ENCODE data around the gene PPP1CC. TPM values are rescaled to one million over a fixed set of nuclear protein-coding genes. Genes with fewer than 3 reads are reported as not detected.

PPP1CC gene
- total RNA-seq, 1 donor from 2014 or later, result 156 TPM

- TF ChIP-seq, protein P1, sequence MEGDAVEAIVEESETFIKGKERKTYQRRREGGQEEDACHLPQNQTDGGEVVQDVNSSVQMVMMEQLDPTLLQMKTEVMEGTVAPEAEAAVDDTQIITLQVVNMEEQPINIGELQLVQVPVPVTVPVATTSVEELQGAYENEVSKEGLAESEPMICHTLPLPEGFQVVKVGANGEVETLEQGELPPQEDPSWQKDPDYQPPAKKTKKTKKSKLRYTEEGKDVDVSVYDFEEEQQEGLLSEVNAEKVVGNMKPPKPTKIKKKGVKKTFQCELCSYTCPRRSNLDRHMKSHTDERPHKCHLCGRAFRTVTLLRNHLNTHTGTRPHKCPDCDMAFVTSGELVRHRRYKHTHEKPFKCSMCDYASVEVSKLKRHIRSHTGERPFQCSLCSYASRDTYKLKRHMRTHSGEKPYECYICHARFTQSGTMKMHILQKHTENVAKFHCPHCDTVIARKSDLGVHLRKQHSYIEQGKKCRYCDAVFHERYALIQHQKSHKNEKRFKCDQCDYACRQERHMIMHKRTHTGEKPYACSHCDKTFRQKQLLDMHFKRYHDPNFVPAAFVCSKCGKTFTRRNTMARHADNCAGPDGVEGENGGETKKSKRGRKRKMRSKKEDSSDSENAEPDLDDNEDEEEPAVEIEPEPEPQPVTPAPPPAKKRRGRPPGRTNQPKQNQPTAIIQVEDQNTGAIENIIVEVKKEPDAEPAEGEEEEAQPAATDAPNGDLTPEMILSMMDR (IDR thresholded peaks at IDR 0.05; ENCODE audit: borderline replicate concordance), result no peak
- intact Hi-C loops (cut with micrococcal nuclease), result no loop called here
- H3K27ac ChIP-seq (replicated peaks), result peak overlapping the region; percentile 62
- H3K9me3 ChIP-seq (replicated peaks), result no peaks in the 10 kb centered on the region
- no peak overlapping the region for H3K4me3 ChIP-seq
- DNase-seq, result peak; percentile 35
- H3K36me3 ChIP-seq, result no peaks in the 10 kb centered on the region
- H3K4me1 ChIP-seq, result peaks cover 10% of the 10 kb centered on the region
- H3K27me3 ChIP-seq (ENCODE audit: low read depth), result no peaks in the 10 kb centered on the region
These were observed 11.6 kb upstream of the PPP1CC start for GRCh38 chr12:110754101-110754793.

GRCh38 chr12:110750784-110751461, 8.2 kb upstream of the PPP1CC start:
- H3K4me1 ChIP-seq, result peaks cover 10% of the 10 kb centered on the region
- no peaks in the 10 kb centered on the region for H3K36me3 ChIP-seq
- H3K27me3 ChIP-seq (ENCODE audit: low read depth), result no peaks in the 10 kb centered on the region
- DNase-seq, result no peak
- TF ChIP-seq, protein P1 (IDR thresholded peaks at IDR 0.05; ENCODE audit: borderline replicate concordance), result no peak
- H3K9me3 ChIP-seq (replicated peaks), result no peaks in the 10 kb centered on the region
- H3K27ac ChIP-seq (replicated peaks), result peak overlapping the region; percentile 16
- no peak overlapping the region for H3K4me3 ChIP-seq
- intact Hi-C loops (cut with micrococcal nuclease), result no loop called here

DNA sequence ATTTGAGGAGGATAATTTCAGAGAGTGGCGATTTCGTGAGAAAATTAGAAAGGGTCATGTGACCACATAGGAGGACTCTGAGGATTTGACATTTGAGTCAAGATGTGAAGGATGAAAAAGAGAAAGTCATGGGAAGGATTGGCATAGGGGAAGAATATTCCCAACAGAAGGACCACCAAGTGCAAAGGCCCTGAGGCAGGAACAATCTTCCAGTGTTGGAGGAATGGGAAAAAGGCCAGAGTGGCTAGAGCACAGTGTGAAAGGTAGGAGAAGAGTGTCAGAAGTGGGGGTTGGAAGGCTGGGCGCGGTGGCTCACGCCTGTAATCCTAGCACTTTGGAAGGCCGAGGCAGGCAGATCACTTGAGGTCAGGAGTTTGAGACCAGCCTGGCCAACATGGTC, 3.9 kb upstream of the PPP1CC start:
- H3K27ac ChIP-seq (replicated peaks), result no peak overlapping the region
- no peaks in the 10 kb centered on the region for H3K27me3 ChIP-seq (ENCODE audit: low read depth)
- no peaks in the 10 kb centered on the region for H3K9me3 ChIP-seq (replicated peaks)
- H3K4me3 ChIP-seq, result no peak overlapping the region
- TF ChIP-seq, protein P1 (IDR thresholded peaks at IDR 0.05; ENCODE audit: borderline replicate concordance), result no peak
- intact Hi-C loops (cut with micrococcal nuclease), result no loop called here
- DNase-seq, result no peak
- H3K36me3 ChIP-seq, result no peaks in the 10 kb centered on the region
- peaks cover 35% of the 10 kb centered on the region for H3K4me1 ChIP-seq

- intact Hi-C loops (cut with micrococcal nuclease), result no loop called here
- Histone ChIP-seq H3K27ac (replicated peaks) (peak overlapping the region; percentile 95), H3K4me1 (peaks cover 44% of the 10 kb centered on the region), H3K4me3 (no peak overlapping the region), H3K36me3 (no peaks in the 10 kb centered on the region), H3K27me3 (ENCODE audit: low read depth) (no peaks in the 10 kb centered on the region), H3K9me3 (replicated peaks) (no peaks in the 10 kb centered on the region)
- DNase-seq, result no peak
- TF ChIP-seq, protein P1 (IDR thresholded peaks at IDR 0.05; ENCODE audit: borderline replicate concordance), result no peak
These were observed 3.0 kb upstream of the PPP1CC start for GRCh38 chr12:110745542-110746284.

- peak overlapping the region; percentile 95 for H3K27ac ChIP-seq (replicated peaks)
- intact Hi-C loops (cut with micrococcal nuclease), result no loop called here
- TF ChIP-seq, protein P1 (IDR thresholded peaks at IDR 0.05; ENCODE audit: borderline replicate concordance), result no peak
- peaks cover 53% of the 10 kb centered on the region for H3K4me1 ChIP-seq
- H3K36me3 ChIP-seq, result no peaks in the 10 kb centered on the region
- H3K27me3 ChIP-seq (ENCODE audit: low read depth), result no peaks in the 10 kb centered on the region
- H3K9me3 ChIP-seq (replicated peaks), result no peaks in the 10 kb centered on the region
- no peak overlapping the region for H3K4me3 ChIP-seq
- DNase-seq, result no peak
These were observed 2.0 kb upstream of the PPP1CC start for GRCh38 chr12:110744601-110745264.
